Measurements from ENCODE around the gene DMAP1.

The DMAP1 gene

GRCh38 chr1:44233593-44233992, 20.3 kb downstream of the DMAP1 start:
- Histone ChIP-seq H3K27ac (ENCODE audit: extremely low read depth, low read depth, low read length) (no peak overlapping the region), H3K36me3 (ENCODE audit: control insufficient read depth in 2 of 2, insufficient read depth in 1 of 2, low read length in 2 of 2) (peaks cover 0 to 42% of the 10 kb centered on the region in 2 experiments; a peak in 2 of 3 replicates), H3K9me3 (ENCODE audit: control insufficient read depth, insufficient read depth, low read depth, low read length) (no peaks in the 10 kb centered on the region), H3K4me1 (ENCODE audit: control insufficient read depth, insufficient read depth, low read length) (peaks cover 9% of the 10 kb centered on the region), H3K4me3 (ENCODE audit: low read depth, low read length) (no peak overlapping the region)
- ChIA-PET POLR2A (interaction anchor here (0.5 kb wide), 1 partner anchor 80 kb away, joined by 3 read pairs; no protein-coding TSS in a partner anchor), CTCF (interaction anchor here (0.7 to 1.7 kb wide), 4 partner anchors 15 to 361 kb away, joined by 3 to 6 read pairs (median 4); no protein-coding TSS in a partner anchor)
- TF ChIP-seq ZXDB (tag by site-specific recombination; IDR thresholded peaks at IDR 0.05) (no peak), KLF1 (tag by site-specific recombination; IDR thresholded peaks at IDR 0.05) (0 out of 2 replicates have a peak, but pooled peaks have one; percentile 11), ZNF350 (tag by site-specific recombination; IDR thresholded peaks at IDR 0.05) (no peak), PRDM1 (tag by site-specific recombination; IDR thresholded peaks at IDR 0.05) (0 out of 2 replicates have a peak, but pooled peaks have one; percentile 67), ZBTB10 (tag by site-specific recombination; IDR thresholded peaks at IDR 0.05) (no peak), WT1 (tag by site-specific recombination; IDR thresholded peaks at IDR 0.05) (peak; percentile 94), ZNF157 (tag by site-specific recombination; IDR thresholded peaks at IDR 0.05) (no peak), SETDB1 (IDR thresholded peaks at IDR 0.05; ENCODE audit: insufficient read length, low read length) (no peak), ZBTB8A (tag by site-specific recombination; IDR thresholded peaks at IDR 0.05) (no peak), ZSCAN30 (tag by site-specific recombination; IDR thresholded peaks at IDR 0.05) (no peak)

- no peak overlapping the region for H3K4me3 ChIP-seq (ENCODE audit: low read depth, low read length)
- no peak overlapping the region for H3K27ac ChIP-seq (ENCODE audit: extremely low read depth, low read depth, low read length)
- H3K4me1 ChIP-seq (ENCODE audit: control insufficient read depth, insufficient read depth, low read length): peaks cover 19% of the 10 kb centered on the region
- TF ChIP-seq ZNF692 (tag by site-specific recombination; IDR thresholded peaks at IDR 0.05): 0 out of 2 replicates have a peak, but pooled peaks have one; percentile 13
- TF ChIP-seq ZFP69B (tag by site-specific recombination; IDR thresholded peaks at IDR 0.05): no peak
- POLR2A ChIA-PET: no interaction called here
- CTCF ChIA-PET: interaction anchor here (1.9 kb wide), 1 partner anchor 18 kb away, joined by 8 read pairs; no protein-coding TSS in a partner anchor
- H3K36me3 ChIP-seq (ENCODE audit: control insufficient read depth in 2 of 2, insufficient read depth in 1 of 2, low read length in 2 of 2): peaks cover 0 to 36% of the 10 kb centered on the region in 2 experiments; a peak in 2 of 3 replicates
- no peaks in the 10 kb centered on the region for H3K9me3 ChIP-seq (ENCODE audit: control insufficient read depth, insufficient read depth, low read depth, low read length)
Observed at GRCh38 chr1:44235808-44236207, 22.5 kb downstream of the DMAP1 start.

GRCh38 chr1:44236490-44237272, 23.4 kb downstream of the DMAP1 start:
- TF ChIP-seq ZNF23 (tag by site-specific recombination; IDR thresholded peaks at IDR 0.05; ENCODE audit: borderline replicate concordance): no peak
- TF ChIP-seq SCRT2 (tag by site-specific recombination; IDR thresholded peaks at IDR 0.05): 0 out of 2 replicates have a peak, but pooled peaks have one; percentile 39
- Histone ChIP-seq H3K27ac (ENCODE audit: extremely low read depth, low read depth, low read length) (no peak overlapping the region), H3K9me3 (ENCODE audit: control insufficient read depth, insufficient read depth, low read depth, low read length) (no peaks in the 10 kb centered on the region), H3K4me1 (ENCODE audit: control insufficient read depth, insufficient read depth, low read length) (peaks cover 19% of the 10 kb centered on the region), H3K4me3 (ENCODE audit: low read depth, low read length) (no peak overlapping the region), H3K36me3 (ENCODE audit: control insufficient read depth in 2 of 2, insufficient read depth in 1 of 2, low read length in 2 of 2) (peaks cover 0 to 34% of the 10 kb centered on the region in 2 experiments; a peak in 2 of 3 replicates)
- ChIA-PET POLR2A (no interaction called here), CTCF (interaction anchor here (1.9 kb wide), 1 partner anchor 19 kb away, joined by 8 read pairs; no protein-coding TSS in a partner anchor)

All from HEK293 (cell line).